SHP77 (cell line): ENCODE measurements around the gene COLEC11.
A peak's percentile ranks its signal among the peaks of the same experiment; 100 is the strongest.

Experiments
- DNase-seq, 2 experiments: peaks; one replicate each; lab custom pipeline; 2025; lab: John Stamatoyannopoulos, UW

COLEC11 gene

GRCh38 chr2:3675687-3676086, 80.8 kb downstream of the COLEC11 start:
- no peak for DNase-seq

- DNase-seq = no peak
These were observed 82.5 kb downstream of the COLEC11 start for GRCh38 chr2:3677436-3677835.

- no peak for DNase-seq
These were observed 83.3 kb downstream of the COLEC11 start for GRCh38 chr2:3678212-3678611.

GRCh38 chr2:3679180-3679579, 84.3 kb downstream of the COLEC11 start:
- no peak for DNase-seq

- DNase-seq = no peak
These were observed 84.9 kb downstream of the COLEC11 start for GRCh38 chr2:3679616-3680393.

GRCh38 chr2:3680548-3681345, 85.8 kb downstream of the COLEC11 start:
- no peak for DNase-seq

GRCh38 chr2:3681625-3682024, 86.7 kb downstream of the COLEC11 start:
- DNase-seq = no peak

- DNase-seq = no peak
These were observed 87.9 kb downstream of the COLEC11 start for GRCh38 chr2:3682811-3683210.

- DNase-seq = no peak
These were observed 89.0 kb downstream of the COLEC11 start for GRCh38 chr2:3683748-3684454.

GRCh38 chr2:3689998-3690748, 95.3 kb downstream of the COLEC11 start:
- DNase-seq = no peak

GRCh38 chr2:3692375-3692774, 97.5 kb downstream of the COLEC11 start:
- DNase-seq = peak; percentile 58 to 61
